ENCODE measurements around the gene RASAL1. TPM values are rescaled to one million over a fixed set of nuclear protein-coding genes. Genes with fewer than 3 reads are reported as not detected.

RASAL1 gene
- total RNA-seq, 1 experiment from 2014 or later, result 16.0 TPM

- ChIA-PET RAD21 (ENCODE audit: low non-redundant PET in 1 of 2, low total read pairs in 2 of 2, uncharacterized antibody in 2 of 2, unreplicated experiment in 2 of 2) (interaction anchor here in 1 of 2 experiments (0.5 kb wide), 1 partner anchor 18 kb away, joined by 3 read pairs; no protein-coding TSS in a partner anchor), POLR2A (no interaction called here), CTCF (no interaction called here)
- H3K4me2 ChIP-seq (ENCODE audit: low read length), result no peak overlapping the region
- no peak overlapping the region for H3K9ac ChIP-seq (ENCODE audit: low read length)
- H3K27ac ChIP-seq (ENCODE audit: low read depth, low read length), result no peak overlapping the region
- DNase-seq (ENCODE audit: low read depth, low spot score), result no peak
- no peaks in the 10 kb centered on the region for H4K20me1 ChIP-seq (ENCODE audit: insufficient read depth)
- intact Hi-C loops (cut with micrococcal nuclease), result no loop called here
- no peak for TF ChIP-seq EZH2phosphoT487 (IDR thresholded peaks at IDR 0.05; ENCODE audit: borderline replicate concordance)
- TF ChIP-seq JUND (IDR thresholded peaks at IDR 0.05), result no peak
- H3K4me1 ChIP-seq (ENCODE audit: control insufficient read depth in 1 of 2, insufficient read depth in 2 of 2, low read length in 2 of 2), result no peaks in the 10 kb centered on the region
- BruUV-seq (replicated peaks), result no TSS peak
- H3K36me3 ChIP-seq (ENCODE audit: control insufficient read depth in 1 of 2, insufficient read depth in 2 of 2, low read length in 2 of 2), result no peaks in the 10 kb centered on the region
- no peak overlapping the region for H2AFZ ChIP-seq (ENCODE audit: low read depth, low read length, poor library complexity, severe bottlenecking)
- no peaks in the 10 kb centered on the region for H3K9me3 ChIP-seq (ENCODE audit: control insufficient read depth in 1 of 2, insufficient read depth in 1 of 2, low read depth in 1 of 2, low read length in 2 of 2)
- no peaks in the 10 kb centered on the region for H3K79me2 ChIP-seq (ENCODE audit: insufficient read depth, low read length)
- ATAC-seq, result no peak
- H3K4me3 ChIP-seq (replicated peaks in 1 of 2; ENCODE audit: low read depth in 1 of 2, low read length in 2 of 2), result no peak overlapping the region
- no peaks in the 10 kb centered on the region for H3K27me3 ChIP-seq (ENCODE audit: insufficient read depth, low read length)
- H3K9me2 ChIP-seq (ENCODE audit: insufficient read depth), result no peaks in the 10 kb centered on the region
Observed at GRCh38 chr12:113062502-113063395, 72.8 kb downstream of the RASAL1 start.

GRCh38 chr12:113061061-113061694 is 74.4 kb downstream of the RASAL1 start:
- no peaks in the 10 kb centered on the region for H3K79me2 ChIP-seq (ENCODE audit: insufficient read depth, low read length)
- no peak for ATAC-seq
- ChIA-PET POLR2A (no interaction called here), CTCF (no interaction called here), RAD21 (ENCODE audit: low non-redundant PET in 1 of 2, low total read pairs in 2 of 2, uncharacterized antibody in 2 of 2, unreplicated experiment in 2 of 2) (no interaction called here)
- no peak overlapping the region for H3K4me3 ChIP-seq (replicated peaks in 1 of 2; ENCODE audit: low read depth in 1 of 2, low read length in 2 of 2)
- H2AFZ ChIP-seq (ENCODE audit: low read depth, low read length, poor library complexity, severe bottlenecking), result no peak overlapping the region
- H3K4me1 ChIP-seq (ENCODE audit: control insufficient read depth in 1 of 2, insufficient read depth in 2 of 2, low read length in 2 of 2), result no peaks in the 10 kb centered on the region
- no peak overlapping the region for H3K9ac ChIP-seq (ENCODE audit: low read length)
- H3K27me3 ChIP-seq (ENCODE audit: insufficient read depth, low read length), result no peaks in the 10 kb centered on the region
- H3K9me2 ChIP-seq (ENCODE audit: insufficient read depth), result no peaks in the 10 kb centered on the region
- no peaks in the 10 kb centered on the region for H3K36me3 ChIP-seq (ENCODE audit: control insufficient read depth in 1 of 2, insufficient read depth in 2 of 2, low read length in 2 of 2)
- H4K20me1 ChIP-seq (ENCODE audit: insufficient read depth), result no peaks in the 10 kb centered on the region
- H3K4me2 ChIP-seq (ENCODE audit: low read length), result no peak overlapping the region
- BruUV-seq (replicated peaks), result no TSS peak
- no peaks in the 10 kb centered on the region for H3K9me3 ChIP-seq (ENCODE audit: control insufficient read depth in 1 of 2, insufficient read depth in 1 of 2, low read depth in 1 of 2, low read length in 2 of 2)
- H3K27ac ChIP-seq (ENCODE audit: low read depth, low read length), result no peak overlapping the region
- DNase-seq (ENCODE audit: low read depth, low spot score), result no peak
- intact Hi-C loops (cut with micrococcal nuclease), result no loop called here
- TF ChIP-seq YY1 (IDR thresholded peaks at IDR 0.05; ENCODE audit: extremely low read depth, insufficient replicate concordance, low read depth, low read length) (no peak), SRF (IDR thresholded peaks at IDR 0.05; ENCODE audit: low read depth) (no peak), ZFX (IDR thresholded peaks at IDR 0.05) (no peak), CEBPB (IDR thresholded peaks at IDR 0.05; ENCODE audit: low read depth) (no peak), FOSL1 (IDR thresholded peaks at IDR 0.05; ENCODE audit: low read depth) (no peak), RAD21 (IDR thresholded peaks at IDR 0.05; ENCODE audit: low read depth) (no peak), JUND (IDR thresholded peaks at IDR 0.05) (no peak), ATF3 (IDR thresholded peaks at IDR 0.05) (no peak), EZH2phosphoT487 (IDR thresholded peaks at IDR 0.05; ENCODE audit: borderline replicate concordance) (no peak), ZBTB33 (IDR thresholded peaks at IDR 0.05; ENCODE audit: extremely low read depth, insufficient replicate concordance, low read length) (no peak), REST (IDR thresholded peaks at IDR 0.05; ENCODE audit: low read depth) (no peak), ELF1 (IDR thresholded peaks at IDR 0.05; ENCODE audit: borderline replicate concordance, low read depth) (no peak), CBX3 (IDR thresholded peaks at IDR 0.05; ENCODE audit: low read depth) (no peak)
